HEK293 (cell line): ENCODE measurements around the gene PRICKLE3.

ENCODE experiments used
- BCL11B ChIP-seq: fragments of 450-650 bp; formaldehyde crosslinking; IDR thresholded peaks from 2 replicates; pipeline ENCODE4 v1.5.1; 2016; ENCODE audit warnings: low read depth, missing biosample characterization, missing genetic modification characterization
- GLIS1 ChIP-seq: fragments of 450-650 bp; formaldehyde crosslinking; IDR thresholded peaks from 2 replicates; pipeline ENCODE4 v1.5.1; 2016; ENCODE audit warnings: missing biosample characterization, missing genetic modification characterization
- GLIS2 ChIP-seq: fragments of 450-650 bp; formaldehyde crosslinking; IDR thresholded peaks from 2 replicates; pipeline ENCODE4 v1.5.1; 2016; ENCODE audit warnings: missing biosample characterization, missing genetic modification characterization
- KLF7 ChIP-seq: fragments of 450-650 bp; formaldehyde crosslinking; IDR thresholded peaks from 2 replicates; pipeline ENCODE4 v1.5.1; 2016; ENCODE audit warnings: missing biosample characterization, missing genetic modification characterization, borderline replicate concordance
- KLF8 ChIP-seq: fragments of 450-650 bp; formaldehyde crosslinking; IDR thresholded peaks from 2 replicates; pipeline ENCODE4 v1.5.1; 2016; ENCODE audit warnings: missing biosample characterization, missing genetic modification characterization
- KLF9 ChIP-seq: fragments of 450-650 bp; formaldehyde crosslinking; IDR thresholded peaks from 2 replicates; pipeline ENCODE4 v1.5.1; 2016; ENCODE audit warnings: missing biosample characterization, missing genetic modification characterization, low read depth
- SP2 ChIP-seq: fragments of 450-650 bp; formaldehyde crosslinking; IDR thresholded peaks from 2 replicates; pipeline ENCODE4 v1.5.1; 2016; ENCODE audit warnings: missing biosample characterization, missing genetic modification characterization
- SP7 ChIP-seq: fragments of 450-650 bp; formaldehyde crosslinking; IDR thresholded peaks from 2 replicates; pipeline ENCODE4 v1.5.1; 2016; ENCODE audit warnings: missing biosample characterization, missing genetic modification characterization
- TCF7L2 ChIP-seq: IDR thresholded peaks from 2 replicates; pipeline ENCODE4 v1.6.1; 2011; ENCODE audit warnings: low read depth, mild to moderate bottlenecking, inconsistent platforms, low read length, moderate library complexity, borderline replicate concordance
- ZBTB7A ChIP-seq: fragments of 450-650 bp; formaldehyde crosslinking; IDR thresholded peaks from 2 replicates; pipeline ENCODE4 v1.5.1; 2016; ENCODE audit warnings: low read depth, missing biosample characterization, missing genetic modification characterization
- ZNF157 ChIP-seq: fragments of 450-650 bp; formaldehyde crosslinking; IDR thresholded peaks from 2 replicates; pipeline ENCODE4 v1.5.1; 2016; ENCODE audit warnings: missing biosample characterization, missing genetic modification characterization
- ZNF16 ChIP-seq: fragments of 450-650 bp; formaldehyde crosslinking; IDR thresholded peaks from 2 replicates; pipeline ENCODE4 v1.5.1; 2016; ENCODE audit warnings: low read depth, missing biosample characterization, missing genetic modification characterization
- ZNF2 ChIP-seq: fragments of 450-650 bp; formaldehyde crosslinking; IDR thresholded peaks from 2 replicates; pipeline ENCODE4 v1.5.1; 2016; ENCODE audit warnings: missing biosample characterization, missing genetic modification characterization
- ZNF501 ChIP-seq: fragments of 450-650 bp; formaldehyde crosslinking; IDR thresholded peaks from 2 replicates; pipeline ENCODE4 v1.5.1; 2016; ENCODE audit warnings: missing biosample characterization, missing genetic modification characterization
- ZNF549 ChIP-seq: fragments of 450-650 bp; IDR thresholded peaks from 2 replicates; pipeline ENCODE4 v1.5.1; 2018; ENCODE audit warnings: missing biosample characterization, missing genetic modification characterization, mild to moderate bottlenecking, inconsistent platforms, moderate library complexity
- ZNF629 ChIP-seq: fragments of 450-650 bp; formaldehyde crosslinking; IDR thresholded peaks from 2 replicates; pipeline ENCODE4 v1.5.1; 2017; ENCODE audit warnings: missing biosample characterization, missing genetic modification characterization
- ZNF777 ChIP-seq: fragments of 450-650 bp; formaldehyde crosslinking; IDR thresholded peaks from 2 replicates; pipeline ENCODE4 v1.5.1; 2017; ENCODE audit warnings: missing biosample characterization, missing genetic modification characterization, borderline replicate concordance
- ZSCAN23 ChIP-seq: fragments of 450-650 bp; formaldehyde crosslinking; IDR thresholded peaks from 2 replicates; pipeline ENCODE4 v1.5.1; 2016; ENCODE audit warnings: missing biosample characterization, missing genetic modification characterization
- TF ChIP-seq, protein P1 (sequence below): fragments of 450-650 bp; formaldehyde crosslinking; IDR thresholded peaks from 2 replicates; pipeline ENCODE4 v1.5.1; 2017; ENCODE audit warnings: missing biosample characterization, mild to moderate bottlenecking, missing genetic modification characterization, moderate library complexity
- TF ChIP-seq, protein P2 (sequence below): fragments of 450-650 bp; formaldehyde crosslinking; IDR thresholded peaks from 2 replicates; pipeline ENCODE4 v1.5.1; 2016; ENCODE audit warnings: missing biosample characterization, missing genetic modification characterization
- TF ChIP-seq, protein P3 (sequence below): sonication (generic); formaldehyde crosslinking; IDR thresholded peaks from 2 replicates; pipeline ENCODE4 v1.8.1; 2022; ENCODE audit warnings: mild to moderate bottlenecking, moderate library complexity, missing genetic modification reagents
- TF ChIP-seq, protein P4 (sequence below): fragments of 450-650 bp; formaldehyde crosslinking; IDR thresholded peaks from 2 replicates; pipeline ENCODE4 v1.5.1; 2016; ENCODE audit warnings: missing biosample characterization, missing genetic modification characterization
- TF ChIP-seq, protein P5 (sequence below): fragments of 450-650 bp; formaldehyde crosslinking; IDR thresholded peaks from 2 replicates; pipeline ENCODE4 v1.5.1; 2016; ENCODE audit warnings: missing biosample characterization, missing genetic modification characterization
- TF ChIP-seq, protein P6 (sequence below): fragments of 450-650 bp; formaldehyde crosslinking; IDR thresholded peaks from 2 replicates; pipeline ENCODE4 v1.5.1; 2016; ENCODE audit warnings: missing biosample characterization, missing genetic modification characterization

Gene PRICKLE3

DNA sequence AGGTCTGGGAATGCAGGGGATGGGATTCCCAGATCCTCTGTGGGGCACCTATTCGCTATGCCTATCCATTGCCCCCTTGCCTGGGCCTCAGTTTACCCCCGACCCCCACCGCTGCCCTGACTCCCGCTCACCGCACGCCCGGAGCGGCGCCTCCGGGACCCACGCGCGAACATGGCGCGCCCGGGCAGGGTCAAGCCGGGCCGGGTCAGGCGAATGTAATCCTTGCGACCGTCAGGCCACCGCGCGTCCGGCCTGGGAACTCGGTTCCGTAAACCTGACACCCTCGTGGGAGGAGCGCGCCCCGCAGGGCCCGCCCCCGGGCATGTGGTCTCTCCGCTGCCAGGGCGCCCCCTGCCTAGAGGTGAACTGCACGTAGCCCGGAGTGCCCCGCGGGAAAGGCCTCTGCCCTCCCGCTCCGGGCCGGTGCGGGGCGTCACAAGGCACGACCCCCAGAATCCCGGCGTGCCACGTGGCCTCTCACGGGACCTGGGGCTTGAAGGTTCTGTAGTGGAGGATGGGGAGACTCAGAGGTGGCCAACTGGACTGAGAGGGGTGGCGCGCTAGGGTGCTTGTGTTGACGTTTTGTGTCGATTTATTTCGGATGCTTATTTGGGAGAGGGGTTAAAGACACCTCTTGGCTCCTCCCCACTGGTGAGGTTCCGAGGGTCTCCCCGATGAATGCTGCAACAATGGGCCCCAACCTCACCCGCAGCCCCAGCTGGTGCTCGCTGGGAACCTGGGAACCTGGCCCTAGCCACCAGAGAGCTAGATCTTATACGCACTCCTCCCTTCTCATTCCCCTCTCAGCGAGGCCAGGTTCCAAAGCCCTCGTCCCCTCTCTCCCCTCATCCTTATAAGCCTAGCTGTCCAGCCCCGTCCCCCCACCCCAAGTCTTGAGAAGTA, at the start of gene PRICKLE3 (continued):
- TF ChIP-seq ZNF16, result no peak
- TF ChIP-seq, protein P1, sequence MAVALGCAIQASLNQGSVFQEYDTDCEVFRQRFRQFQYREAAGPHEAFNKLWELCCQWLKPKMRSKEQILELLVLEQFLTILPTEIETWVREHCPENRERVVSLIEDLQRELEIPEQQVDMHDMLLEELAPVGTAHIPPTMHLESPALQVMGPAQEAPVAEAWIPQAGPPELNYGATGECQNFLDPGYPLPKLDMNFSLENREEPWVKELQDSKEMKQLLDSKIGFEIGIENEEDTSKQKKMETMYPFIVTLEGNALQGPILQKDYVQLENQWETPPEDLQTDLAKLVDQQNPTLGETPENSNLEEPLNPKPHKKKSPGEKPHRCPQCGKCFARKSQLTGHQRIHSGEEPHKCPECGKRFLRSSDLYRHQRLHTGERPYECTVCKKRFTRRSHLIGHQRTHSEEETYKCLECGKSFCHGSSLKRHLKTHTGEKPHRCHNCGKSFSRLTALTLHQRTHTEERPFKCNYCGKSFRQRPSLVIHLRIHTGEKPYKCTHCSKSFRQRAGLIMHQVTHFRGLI (tag by site-specific recombination), result peak; percentile 18; the same call in 1 of the 2 replicates
- TF ChIP-seq SP7 (tag by site-specific recombination), result peak; percentile 55; the same call in 1 of the 2 replicates
- TF ChIP-seq, protein P2, sequence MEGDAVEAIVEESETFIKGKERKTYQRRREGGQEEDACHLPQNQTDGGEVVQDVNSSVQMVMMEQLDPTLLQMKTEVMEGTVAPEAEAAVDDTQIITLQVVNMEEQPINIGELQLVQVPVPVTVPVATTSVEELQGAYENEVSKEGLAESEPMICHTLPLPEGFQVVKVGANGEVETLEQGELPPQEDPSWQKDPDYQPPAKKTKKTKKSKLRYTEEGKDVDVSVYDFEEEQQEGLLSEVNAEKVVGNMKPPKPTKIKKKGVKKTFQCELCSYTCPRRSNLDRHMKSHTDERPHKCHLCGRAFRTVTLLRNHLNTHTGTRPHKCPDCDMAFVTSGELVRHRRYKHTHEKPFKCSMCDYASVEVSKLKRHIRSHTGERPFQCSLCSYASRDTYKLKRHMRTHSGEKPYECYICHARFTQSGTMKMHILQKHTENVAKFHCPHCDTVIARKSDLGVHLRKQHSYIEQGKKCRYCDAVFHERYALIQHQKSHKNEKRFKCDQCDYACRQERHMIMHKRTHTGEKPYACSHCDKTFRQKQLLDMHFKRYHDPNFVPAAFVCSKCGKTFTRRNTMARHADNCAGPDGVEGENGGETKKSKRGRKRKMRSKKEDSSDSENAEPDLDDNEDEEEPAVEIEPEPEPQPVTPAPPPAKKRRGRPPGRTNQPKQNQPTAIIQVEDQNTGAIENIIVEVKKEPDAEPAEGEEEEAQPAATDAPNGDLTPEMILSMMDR (tag by site-specific recombination), result peak; percentile 91
- TF ChIP-seq, protein P3, sequence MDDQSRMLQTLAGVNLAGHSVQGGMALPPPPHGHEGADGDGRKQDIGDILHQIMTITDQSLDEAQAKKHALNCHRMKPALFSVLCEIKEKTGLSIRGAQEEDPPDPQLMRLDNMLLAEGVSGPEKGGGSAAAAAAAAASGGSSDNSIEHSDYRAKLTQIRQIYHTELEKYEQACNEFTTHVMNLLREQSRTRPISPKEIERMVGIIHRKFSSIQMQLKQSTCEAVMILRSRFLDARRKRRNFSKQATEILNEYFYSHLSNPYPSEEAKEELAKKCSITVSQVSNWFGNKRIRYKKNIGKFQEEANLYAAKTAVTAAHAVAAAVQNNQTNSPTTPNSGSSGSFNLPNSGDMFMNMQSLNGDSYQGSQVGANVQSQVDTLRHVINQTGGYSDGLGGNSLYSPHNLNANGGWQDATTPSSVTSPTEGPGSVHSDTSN (CRISPR knock-in tag), result no peak
- no peak for TF ChIP-seq ZNF549 (tag by site-specific recombination)
- TF ChIP-seq, protein P4, sequence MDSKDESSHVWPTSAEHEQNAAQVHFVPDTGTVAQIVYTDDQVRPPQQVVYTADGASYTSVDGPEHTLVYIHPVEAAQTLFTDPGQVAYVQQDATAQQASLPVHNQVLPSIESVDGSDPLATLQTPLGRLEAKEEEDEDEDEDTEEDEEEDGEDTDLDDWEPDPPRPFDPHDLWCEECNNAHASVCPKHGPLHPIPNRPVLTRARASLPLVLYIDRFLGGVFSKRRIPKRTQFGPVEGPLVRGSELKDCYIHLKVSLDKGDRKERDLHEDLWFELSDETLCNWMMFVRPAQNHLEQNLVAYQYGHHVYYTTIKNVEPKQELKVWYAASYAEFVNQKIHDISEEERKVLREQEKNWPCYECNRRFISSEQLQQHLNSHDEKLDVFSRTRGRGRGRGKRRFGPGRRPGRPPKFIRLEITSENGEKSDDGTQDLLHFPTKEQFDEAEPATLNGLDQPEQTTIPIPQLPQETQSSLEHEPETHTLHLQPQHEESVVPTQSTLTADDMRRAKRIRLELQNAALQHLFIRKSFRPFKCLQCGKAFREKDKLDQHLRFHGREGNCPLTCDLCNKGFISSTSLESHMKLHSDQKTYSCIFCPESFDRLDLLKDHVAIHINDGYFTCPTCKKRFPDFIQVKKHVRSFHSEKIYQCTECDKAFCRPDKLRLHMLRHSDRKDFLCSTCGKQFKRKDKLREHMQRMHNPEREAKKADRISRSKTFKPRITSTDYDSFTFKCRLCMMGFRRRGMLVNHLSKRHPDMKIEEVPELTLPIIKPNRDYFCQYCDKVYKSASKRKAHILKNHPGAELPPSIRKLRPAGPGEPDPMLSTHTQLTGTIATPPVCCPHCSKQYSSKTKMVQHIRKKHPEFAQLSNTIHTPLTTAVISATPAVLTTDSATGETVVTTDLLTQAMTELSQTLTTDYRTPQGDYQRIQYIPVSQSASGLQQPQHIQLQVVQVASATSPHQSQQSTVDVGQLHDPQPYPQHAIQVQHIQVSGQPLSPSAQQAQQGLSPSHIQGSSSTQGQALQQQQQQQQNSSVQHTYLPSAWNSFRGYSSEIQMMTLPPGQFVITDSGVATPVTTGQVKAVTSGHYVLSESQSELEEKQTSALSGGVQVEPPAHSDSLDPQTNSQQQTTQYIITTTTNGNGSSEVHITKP (tag by site-specific recombination), result 0 out of 2 replicates have a peak, but pooled peaks have one; percentile 59
- peak; percentile 79 for TF ChIP-seq GLIS1 (tag by site-specific recombination)
- 0 out of 2 replicates have a peak, but pooled peaks have one; percentile 64 for TF ChIP-seq ZNF501 (tag by site-specific recombination)
- peak; percentile 68 for TF ChIP-seq KLF9 (tag by site-specific recombination)
- TF ChIP-seq ZNF777, result no peak
- no peak for TF ChIP-seq ZSCAN23
- peak; percentile 96 for TF ChIP-seq GLIS2 (tag by site-specific recombination)
- TF ChIP-seq ZNF157 (tag by site-specific recombination), result no peak
- peak; percentile 30; the same call in 1 of the 2 replicates for TF ChIP-seq KLF8 (tag by site-specific recombination)
- TF ChIP-seq TCF7L2, result no peak
- TF ChIP-seq, protein P5, sequence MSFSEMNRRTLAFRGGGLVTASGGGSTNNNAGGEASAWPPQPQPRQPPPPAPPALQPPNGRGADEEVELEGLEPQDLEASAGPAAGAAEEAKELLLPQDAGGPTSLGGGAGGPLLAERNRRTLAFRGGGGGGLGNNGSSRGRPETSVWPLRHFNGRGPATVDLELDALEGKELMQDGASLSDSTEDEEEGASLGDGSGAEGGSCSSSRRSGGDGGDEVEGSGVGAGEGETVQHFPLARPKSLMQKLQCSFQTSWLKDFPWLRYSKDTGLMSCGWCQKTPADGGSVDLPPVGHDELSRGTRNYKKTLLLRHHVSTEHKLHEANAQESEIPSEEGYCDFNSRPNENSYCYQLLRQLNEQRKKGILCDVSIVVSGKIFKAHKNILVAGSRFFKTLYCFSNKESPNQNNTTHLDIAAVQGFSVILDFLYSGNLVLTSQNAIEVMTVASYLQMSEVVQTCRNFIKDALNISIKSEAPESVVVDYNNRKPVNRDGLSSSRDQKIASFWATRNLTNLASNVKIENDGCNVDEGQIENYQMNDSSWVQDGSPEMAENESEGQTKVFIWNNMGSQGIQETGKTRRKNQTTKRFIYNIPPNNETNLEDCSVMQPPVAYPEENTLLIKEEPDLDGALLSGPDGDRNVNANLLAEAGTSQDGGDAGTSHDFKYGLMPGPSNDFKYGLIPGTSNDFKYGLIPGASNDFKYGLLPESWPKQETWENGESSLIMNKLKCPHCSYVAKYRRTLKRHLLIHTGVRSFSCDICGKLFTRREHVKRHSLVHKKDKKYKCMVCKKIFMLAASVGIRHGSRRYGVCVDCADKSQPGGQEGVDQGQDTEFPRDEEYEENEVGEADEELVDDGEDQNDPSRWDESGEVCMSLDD (tag by site-specific recombination), result peak; percentile 79
- TF ChIP-seq, protein P6, sequence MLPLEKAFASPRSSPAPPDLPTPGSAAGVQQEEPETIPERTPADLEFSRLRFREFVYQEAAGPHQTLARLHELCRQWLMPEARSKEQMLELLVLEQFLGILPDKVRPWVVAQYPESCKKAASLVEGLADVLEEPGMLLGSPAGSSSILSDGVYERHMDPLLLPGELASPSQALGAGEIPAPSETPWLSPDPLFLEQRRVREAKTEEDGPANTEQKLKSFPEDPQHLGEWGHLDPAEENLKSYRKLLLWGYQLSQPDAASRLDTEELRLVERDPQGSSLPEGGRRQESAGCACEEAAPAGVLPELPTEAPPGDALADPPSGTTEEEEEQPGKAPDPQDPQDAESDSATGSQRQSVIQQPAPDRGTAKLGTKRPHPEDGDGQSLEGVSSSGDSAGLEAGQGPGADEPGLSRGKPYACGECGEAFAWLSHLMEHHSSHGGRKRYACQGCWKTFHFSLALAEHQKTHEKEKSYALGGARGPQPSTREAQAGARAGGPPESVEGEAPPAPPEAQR, result no peak
- TF ChIP-seq KLF7 (tag by site-specific recombination), result no peak
- TF ChIP-seq ZBTB7A, result no peak
- TF ChIP-seq BCL11B (tag by site-specific recombination), result peak; percentile 34; the same call in 1 of the 2 replicates
- TF ChIP-seq ZNF629 (tag by site-specific recombination), result peak; percentile 34; the same call in 1 of the 2 replicates
- TF ChIP-seq ZNF2, result peak; percentile 63; the same call in 1 of the 2 replicates
- peak; percentile 70 for TF ChIP-seq SP2 (tag by site-specific recombination)
